GM10266 (cell line): ENCODE results near the gene TNP2.
"Not testable (repeated sequence)": the region's sequence is repeated elsewhere in the genome, so short reads cannot be mapped to it uniquely, and the experiment has no call there.

ENCODE experiments used
- DNase-seq: peaks from one replicate; pipeline ENCODE4 v3.0.0; 2012; ENCODE audit errors: extremely low spot score
- CTCF ChIP-seq: IDR thresholded peaks from 2 replicates; pipeline ENCODE4 v1.5.1; 2012; ENCODE audit warnings: mild to moderate bottlenecking, low read depth; ENCODE audit not compliant: control insufficient read depth, insufficient read depth; ENCODE audit errors: missing control alignments

TNP2 gene

DNA sequence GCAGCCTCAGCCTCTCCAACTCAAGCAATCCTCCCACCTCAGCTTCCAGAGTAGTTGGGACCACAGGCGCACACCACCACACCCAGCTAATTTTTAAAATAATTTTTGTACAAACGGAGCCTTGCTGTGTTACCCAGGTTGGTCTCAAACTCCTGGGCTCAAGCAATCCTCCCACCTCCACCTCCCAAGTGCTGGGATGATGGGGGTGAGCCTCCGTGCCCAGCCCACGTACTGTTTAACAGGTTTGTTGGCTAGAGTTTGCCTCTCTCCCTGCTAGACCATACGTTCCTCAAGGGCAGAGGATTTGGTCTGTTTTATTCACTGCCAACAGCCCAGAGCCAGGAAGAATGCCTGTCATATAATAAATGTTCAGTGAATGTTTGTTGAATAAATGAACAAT, 39.7 kb downstream of the TNP2 start:
- TF ChIP-seq CTCF, result no peak

GRCh38 chr16:11225677-11226549, 43.2 kb downstream of the TNP2 start:
- no peak for TF ChIP-seq CTCF
- no peak for DNase-seq

More for the DNA sequence above, 39.7 kb downstream of the TNP2 start:
- no peak for DNase-seq

- TF ChIP-seq CTCF, result no peak
- DNase-seq, result peak; percentile 91
These were observed 44.0 kb downstream of the TNP2 start for GRCh38 chr16:11224894-11225676.

DNA sequence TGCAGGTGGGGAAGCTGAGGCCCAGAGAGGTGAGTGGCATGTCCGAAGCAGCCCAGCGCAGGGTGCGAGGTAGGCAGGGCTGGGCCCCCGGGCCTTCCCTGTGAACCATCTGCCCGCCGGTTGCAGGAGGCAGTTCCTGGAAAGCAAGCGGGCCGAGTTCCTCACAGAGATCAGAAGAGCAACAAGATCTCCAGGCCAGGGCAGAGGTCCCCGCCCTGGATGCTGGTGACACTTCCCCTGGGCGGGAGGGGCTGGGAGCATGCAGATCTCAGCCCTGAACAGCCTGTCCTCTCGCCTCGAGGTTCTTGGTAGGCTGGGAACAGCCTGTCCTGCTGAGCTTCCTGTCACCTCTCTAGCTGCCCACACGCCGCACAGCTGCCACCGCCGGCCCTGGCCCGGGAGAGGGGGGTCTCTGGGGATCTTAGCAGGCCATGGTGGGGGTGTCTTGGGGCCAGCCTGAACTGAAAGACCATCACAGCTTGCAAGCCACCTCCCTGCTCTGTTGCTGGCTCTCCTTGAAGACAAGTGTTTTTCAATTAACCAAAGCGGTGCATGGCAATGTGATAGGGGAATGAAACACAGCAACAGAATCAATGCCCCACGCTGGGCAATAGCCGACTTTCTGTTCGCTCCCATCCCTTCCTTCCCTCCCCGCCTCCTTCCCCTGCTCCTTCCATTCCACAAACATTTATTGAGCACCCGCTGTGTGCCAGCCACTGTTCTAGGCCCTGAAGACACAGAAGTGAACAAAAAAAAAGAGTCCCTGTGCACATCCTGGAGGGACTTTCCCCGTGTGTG, 44.8 kb downstream of the TNP2 start:
- no peak for TF ChIP-seq CTCF
- DNase-seq, result peak; percentile 78

GRCh38 chr16:11220507-11220906, 48.6 kb downstream of the TNP2 start:
- not testable (repeated sequence) for DNase-seq

DNA sequence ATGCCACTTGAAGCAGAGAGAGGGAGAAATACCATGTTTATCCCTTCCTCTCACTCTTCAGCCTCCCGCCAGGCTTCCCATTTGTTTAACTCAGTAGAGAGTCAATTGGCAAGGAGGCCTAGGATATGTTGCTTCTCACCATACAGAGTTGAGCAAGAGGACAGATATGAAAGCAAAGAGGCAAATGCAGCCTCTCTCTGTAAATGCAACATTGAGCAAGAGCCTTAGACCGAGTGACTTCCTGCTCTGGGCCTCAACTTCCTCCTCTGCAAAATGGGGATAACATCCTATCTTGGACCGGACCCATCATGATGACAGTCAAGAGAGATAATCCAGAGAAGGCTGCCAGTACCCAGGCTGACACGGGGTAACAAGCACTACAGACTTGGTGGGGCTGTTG, 49.9 kb downstream of the TNP2 start:
- no peak for TF ChIP-seq CTCF
- DNase-seq, result no peak

DNA sequence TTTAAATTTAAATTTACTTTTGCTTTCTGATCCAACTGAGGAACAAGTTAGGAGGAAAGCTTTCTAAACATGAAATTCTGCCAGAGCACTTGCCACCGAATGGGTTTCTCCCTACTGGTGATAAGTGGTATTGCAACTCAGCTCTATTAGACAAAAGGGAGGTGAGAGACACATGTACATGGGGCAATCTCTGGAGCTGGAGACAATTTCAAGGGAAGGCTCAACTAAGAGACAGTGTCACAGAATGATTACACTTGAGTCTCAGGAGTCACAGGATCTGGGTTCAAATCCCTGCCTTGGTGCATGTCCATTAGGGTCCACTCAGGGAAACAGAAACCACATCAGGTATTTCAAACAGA, 50.5 kb downstream of the TNP2 start:
- TF ChIP-seq CTCF, result peak; percentile 32

More for the DNA sequence above, 50.5 kb downstream of the TNP2 start:
- no peak for DNase-seq
